GM12891 (cell line): ENCODE results near the gene SIM2.

Experiments
- PAX5 ChIP-seq: IDR thresholded peaks from 2 replicates; pipeline ENCODE4 v1.6.1; 2011; ENCODE audit warnings: low read length, moderate library complexity, mild to moderate bottlenecking; ENCODE audit not compliant: insufficient read depth, severe bottlenecking
- POLR2A ChIP-seq: IDR thresholded peaks from 2 replicates; pipeline ENCODE4 v1.6.1; 2011; ENCODE audit warnings: low read depth, low read length, control low read depth
- POLR2AphosphoS5 ChIP-seq: IDR thresholded peaks from 2 replicates; pipeline ENCODE4 v1.6.1; 2011; ENCODE audit warnings: low read depth, low read length, control low read depth
- POU2F2 ChIP-seq: IDR thresholded peaks from 2 replicates; pipeline ENCODE4 v1.6.1; 2011; ENCODE audit warnings: low read depth, mild to moderate bottlenecking, control low read depth, low read length, moderate library complexity
- SPI1 ChIP-seq: IDR thresholded peaks from 2 replicates; pipeline ENCODE4 v1.6.1; 2011; ENCODE audit warnings: low read depth, low read length, control low read depth
- TAF1 ChIP-seq: IDR thresholded peaks from 2 replicates; pipeline ENCODE4 v1.6.1; 2011; ENCODE audit warnings: low read depth, low read length, control low read depth

- TF ChIP-seq SPI1 (no peak), POLR2A (no peak), POLR2AphosphoS5 (no peak), TAF1 (no peak), PAX5 (no peak), POU2F2 (no peak)
These were observed 3.1 kb upstream of the SIM2 start for GRCh38 chr21:36695671-36696389.
